ENCODE data around the gene PRKCZ.

The PRKCZ gene

DNA sequence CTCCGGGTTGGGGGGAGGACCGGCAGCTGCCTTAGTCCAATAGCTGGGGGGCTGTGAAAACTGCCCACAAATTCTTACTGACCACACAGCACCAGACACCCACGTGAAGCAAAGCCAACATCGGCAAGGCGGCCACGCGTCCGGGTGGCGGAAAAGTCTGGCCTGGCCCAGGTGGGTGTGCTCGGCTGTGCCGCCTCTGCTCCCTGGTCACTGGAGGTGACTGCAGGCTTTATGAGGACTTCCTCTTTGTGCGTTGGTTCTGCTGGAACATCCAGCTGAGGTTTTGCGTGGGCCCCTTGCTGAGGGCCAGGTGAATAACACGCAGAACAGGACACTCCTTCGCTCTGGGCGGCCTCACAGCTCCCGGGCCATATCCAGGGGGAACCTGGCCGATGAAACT lies 108.9 kb downstream of the PRKCZ start:
- no peak for DNase-seq (ENCODE audit: low read depth)

DNA sequence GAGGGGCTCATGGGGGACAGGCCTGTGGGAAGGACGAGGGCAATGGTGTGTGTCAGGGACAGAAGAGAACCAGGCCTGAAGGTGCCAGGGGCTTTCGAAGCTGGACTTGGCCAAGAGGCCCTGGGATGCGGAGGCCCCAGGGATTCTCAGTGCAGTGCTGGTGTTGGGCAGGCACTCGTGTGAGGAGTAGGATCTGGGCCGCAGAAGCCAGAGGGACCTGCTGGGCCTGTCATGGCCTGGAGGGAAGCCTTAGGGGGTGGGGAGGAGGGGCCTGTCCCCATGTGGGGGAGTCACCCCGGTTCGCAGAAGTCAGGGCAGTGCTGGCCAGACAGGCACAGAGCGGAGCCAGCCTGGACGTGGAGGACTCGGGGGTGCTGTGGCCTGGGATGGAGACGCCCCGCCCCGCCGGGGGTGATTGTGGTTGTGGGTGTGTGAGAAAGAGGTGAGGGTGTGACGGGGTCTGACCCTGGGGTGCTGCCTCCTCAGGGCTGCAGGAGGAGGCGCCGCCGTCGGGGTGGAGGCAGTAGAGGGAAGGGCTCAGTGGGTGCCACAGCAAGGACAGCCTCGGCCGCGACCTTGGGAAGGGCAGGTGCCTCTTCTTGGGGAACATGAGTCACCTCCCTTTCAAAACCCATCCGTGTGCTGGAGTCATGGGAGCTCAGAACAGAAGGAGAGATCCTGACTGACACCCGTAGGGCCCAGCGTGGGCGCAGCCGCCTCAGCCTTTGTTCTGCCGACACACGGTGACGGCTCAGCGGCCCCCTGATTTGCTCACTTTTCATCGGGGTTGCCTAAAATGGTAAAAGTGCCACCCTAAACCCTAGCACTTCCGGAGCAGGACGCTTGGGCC lies 110.5 kb downstream of the PRKCZ start:
- no peak for DNase-seq (ENCODE audit: low read depth)

DNA sequence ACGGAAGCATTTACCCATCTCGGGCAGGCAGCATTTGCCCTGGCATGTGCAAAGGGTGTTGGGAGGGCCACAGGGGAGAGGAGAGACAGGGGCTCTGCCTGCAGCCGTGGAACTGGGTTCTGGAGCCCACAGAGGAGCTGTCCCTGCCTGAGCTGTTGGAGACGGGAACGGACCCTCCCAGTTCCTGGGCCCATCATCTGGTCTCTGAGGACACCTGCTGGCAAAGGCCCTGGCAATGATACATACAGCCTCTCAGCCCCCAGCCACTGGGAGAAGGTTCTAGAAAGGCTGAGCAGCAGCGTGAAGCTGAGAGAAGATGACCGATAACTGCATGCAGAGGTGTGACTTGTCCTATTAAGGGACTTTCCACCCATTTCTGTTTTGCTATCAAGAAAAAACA lies 113.0 kb downstream of the PRKCZ start:
- no peak for DNase-seq (ENCODE audit: low read depth)

- no peak for DNase-seq (ENCODE audit: low read depth)
Measured at GRCh38 chr1:2165646-2166045, 115.4 kb downstream of the PRKCZ start.

DNA sequence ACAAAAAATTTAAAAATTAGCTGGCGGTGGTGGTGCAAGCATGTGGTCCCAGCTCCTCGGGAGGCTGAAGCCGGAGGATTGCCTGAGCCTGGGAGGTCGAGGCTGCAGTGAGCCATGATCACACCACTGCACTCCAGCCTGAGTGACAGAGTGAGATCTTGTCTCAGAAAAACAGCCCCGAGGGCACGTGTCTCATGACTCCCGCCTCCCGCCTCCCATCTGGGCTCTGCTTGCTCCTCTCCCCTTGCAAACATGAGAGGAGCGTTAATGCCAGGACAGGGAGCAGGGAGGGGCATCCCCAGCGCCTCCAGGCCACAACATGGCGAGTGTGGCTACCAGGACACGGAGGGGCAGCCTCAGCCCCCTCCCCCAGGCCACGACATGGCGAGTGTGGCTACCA lies 116.0 kb downstream of the PRKCZ start:
- DNase-seq (ENCODE audit: low read depth), result no peak

DNA sequence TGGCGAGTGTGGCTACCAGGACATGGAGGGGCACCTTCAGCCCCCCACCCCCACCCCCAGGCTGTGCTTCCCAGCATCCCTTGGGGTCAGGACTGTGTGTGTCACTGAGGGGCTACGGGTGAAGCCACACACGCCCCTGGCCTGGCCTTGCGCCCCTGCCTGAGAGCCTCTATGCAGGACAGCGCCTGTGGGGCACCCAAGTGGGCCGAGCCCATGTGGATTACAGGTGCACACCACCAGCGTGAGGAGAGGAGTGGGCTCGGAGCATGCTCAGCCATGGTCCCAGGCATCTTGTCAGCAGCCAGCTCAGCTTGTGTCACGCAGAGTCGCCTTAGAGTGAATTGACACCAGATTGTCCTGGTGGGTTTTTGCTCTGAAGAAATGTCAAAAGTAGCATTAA lies 116.5 kb downstream of the PRKCZ start:
- DNase-seq (ENCODE audit: low read depth), result no peak

- no peak for DNase-seq (ENCODE audit: low read depth)
Measured at GRCh38 chr1:2168090-2168489, 117.9 kb downstream of the PRKCZ start.

DNA sequence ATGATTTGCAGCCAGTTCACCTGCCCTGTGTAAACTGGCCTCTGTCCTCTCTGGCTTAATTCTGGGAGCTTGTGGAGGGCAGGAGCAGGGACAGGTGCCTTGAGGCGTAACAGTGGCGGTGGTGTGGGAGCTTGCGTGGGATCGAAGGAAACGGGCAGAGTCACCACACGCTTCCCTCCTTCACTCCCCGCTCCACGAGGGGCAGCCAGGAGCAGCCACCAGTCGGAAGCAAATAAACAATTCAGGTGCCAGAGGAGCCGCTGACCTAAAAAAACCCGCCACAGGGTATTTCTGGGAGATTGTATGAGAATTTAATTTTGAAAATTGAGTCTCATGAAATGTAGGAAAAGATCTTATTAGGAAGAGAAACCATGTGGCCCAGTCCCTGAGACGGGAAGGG lies 118.3 kb downstream of the PRKCZ start:
- no peak for DNase-seq (ENCODE audit: low read depth)

DNA sequence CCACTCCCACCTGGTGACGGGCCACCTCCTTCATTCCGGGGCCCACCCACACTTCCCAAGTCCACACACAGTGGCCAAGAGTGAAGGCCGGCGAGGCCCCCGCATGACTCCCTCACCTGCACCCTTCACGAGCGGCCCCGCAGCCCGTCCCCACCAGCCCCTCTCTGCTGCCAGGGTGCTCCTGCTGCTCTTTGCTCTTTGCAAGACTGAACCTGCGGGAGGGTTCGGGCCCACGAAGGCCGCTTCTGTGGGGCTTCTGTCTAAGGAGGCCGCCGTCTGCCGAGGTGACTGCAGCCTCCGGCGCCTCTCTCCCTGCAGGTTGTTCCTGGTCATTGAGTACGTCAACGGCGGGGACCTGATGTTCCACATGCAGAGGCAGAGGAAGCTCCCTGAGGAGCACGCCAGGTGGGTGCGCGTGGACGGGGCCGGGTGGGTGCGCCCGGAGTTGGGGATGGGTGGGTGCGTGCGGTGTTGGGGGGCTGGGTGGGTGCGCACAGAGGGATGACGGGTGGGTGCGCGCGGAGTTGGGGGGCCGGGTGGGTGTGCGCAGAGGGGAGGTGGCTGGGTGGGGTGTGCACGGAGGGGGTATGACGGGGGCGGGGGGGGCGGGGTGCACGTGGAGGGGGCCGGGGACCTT lies 119.1 kb downstream of the PRKCZ start:
- DNase-seq (ENCODE audit: low read depth), result no peak

DNA sequence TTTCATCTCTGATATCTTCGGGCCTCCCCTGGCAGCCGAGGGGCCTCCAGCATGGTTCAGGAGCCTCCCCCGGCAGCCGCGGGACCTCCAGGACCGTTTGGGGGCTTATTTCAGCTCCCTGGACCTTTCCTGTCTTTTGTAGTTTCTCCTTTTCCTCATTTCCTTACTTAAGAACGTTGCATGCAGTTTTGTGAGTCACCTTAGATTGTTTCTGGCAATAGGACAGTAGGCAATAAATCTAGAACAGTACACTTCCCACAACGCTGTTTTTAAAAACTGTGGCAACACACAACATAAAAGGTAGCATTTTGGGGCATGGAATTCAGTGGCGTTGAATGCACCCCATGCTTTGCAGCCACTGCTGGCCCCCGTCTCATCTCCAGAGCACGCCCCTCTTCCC lies 120.0 kb downstream of the PRKCZ start:
- DNase-seq (ENCODE audit: low read depth), result no peak

DNA sequence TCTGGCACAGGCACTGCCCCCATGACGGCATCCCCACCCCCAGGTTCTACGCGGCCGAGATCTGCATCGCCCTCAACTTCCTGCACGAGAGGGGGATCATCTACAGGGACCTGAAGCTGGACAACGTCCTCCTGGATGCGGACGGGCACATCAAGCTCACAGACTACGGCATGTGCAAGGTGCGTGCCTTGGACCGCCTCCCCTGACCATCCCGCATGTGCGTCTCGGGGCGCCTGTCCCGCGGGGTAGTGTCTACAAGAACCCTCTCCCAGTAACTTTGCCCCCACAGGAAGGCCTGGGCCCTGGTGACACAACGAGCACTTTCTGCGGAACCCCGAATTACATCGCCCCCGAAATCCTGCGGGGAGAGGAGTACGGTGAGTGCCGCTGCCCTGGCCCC lies 121.8 kb downstream of the PRKCZ start:
- DNase-seq (ENCODE audit: low read depth), result no peak

GRCh38 chr1:2172551-2173146 lies 122.4 kb downstream of the PRKCZ start:
- no peak for DNase-seq (ENCODE audit: low read depth)

DNA sequence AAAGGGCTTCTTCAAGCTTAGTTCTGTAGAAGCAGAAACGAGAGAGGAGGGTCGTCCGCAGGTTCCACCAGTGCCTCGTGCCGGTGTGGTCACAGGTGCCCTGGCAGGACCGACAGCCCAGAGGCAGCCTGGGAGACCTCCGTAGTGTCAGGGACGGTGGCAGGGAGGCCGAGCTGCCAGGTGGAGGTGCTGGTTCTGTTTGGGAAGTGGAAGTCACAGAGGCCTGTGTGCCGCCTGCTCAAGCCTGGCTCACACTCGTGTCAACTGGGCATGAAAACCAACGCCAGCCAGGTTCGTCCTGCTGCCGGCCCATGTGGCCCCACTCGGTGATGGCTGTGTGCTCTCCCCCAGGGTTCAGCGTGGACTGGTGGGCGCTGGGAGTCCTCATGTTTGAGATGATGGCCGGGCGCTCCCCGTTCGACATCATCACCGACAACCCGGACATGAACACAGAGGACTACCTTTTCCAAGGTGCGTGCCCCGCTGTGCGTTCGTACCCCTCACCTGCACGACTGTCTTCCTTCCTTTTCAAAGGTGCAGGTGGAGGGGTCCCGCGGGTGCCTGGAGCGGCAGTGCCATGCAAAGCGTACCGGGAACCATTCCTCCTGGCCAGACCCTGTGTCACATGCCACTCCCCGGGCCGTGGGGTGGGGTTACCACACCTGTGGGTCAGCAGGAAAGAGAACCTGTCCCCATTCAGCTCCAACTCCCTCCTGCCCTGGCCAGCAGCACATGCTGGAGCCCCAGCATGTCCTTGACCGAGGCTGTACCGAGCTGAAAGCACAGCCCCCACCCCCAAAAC lies 123.5 kb downstream of the PRKCZ start:
- no peak for DNase-seq (ENCODE audit: low read depth)

DNA sequence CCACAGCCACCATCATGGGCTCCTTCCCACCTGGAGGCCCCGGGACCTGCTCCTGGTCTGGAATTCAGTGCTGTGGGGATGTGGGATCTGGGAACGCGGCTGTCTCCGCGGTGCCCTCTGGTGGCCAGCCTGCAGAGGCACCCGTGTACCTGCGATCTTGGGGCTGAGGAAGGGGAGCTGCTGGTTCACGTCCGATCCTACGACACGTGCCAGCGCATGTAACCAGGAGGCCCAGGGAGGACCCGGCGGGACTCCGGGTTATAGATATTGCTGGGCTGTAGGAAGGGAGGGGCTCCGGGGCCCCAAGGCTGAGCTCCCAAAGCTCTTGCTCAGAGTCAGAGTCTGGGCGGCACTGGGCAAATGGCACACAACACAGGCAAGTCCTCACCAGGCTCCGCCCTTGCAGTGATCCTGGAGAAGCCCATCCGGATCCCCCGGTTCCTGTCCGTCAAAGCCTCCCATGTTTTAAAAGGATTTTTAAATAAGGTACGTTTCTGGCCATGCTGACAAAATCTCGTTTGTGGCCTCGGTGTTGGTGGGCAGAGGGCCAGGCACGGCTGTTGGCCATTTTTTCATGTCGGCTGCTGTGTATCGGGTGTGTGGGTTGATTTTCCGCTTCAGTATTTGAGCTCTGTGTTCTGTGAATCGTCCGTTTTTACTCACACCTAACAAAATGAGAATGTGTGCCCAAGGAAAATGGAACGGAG lies 124.3 kb downstream of the PRKCZ start:
- no peak for DNase-seq (ENCODE audit: low read depth)

DNA sequence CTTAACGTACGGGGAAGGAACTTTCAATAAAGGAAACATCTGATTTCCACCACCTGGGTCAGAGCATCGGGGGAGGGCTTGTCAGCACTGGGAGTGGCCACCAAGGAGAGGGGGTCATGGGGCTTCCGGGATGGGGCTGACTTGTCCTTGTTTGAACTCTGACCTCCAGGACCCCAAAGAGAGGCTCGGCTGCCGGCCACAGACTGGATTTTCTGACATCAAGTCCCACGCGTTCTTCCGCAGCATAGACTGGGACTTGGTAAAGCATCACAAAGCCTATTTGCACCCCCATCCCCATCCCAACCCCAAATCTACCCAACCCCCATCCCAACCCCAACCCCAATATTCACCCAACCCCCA lies 124.8 kb downstream of the PRKCZ start:
- no peak for DNase-seq (ENCODE audit: low read depth)

GRCh38 chr1:2175681-2176454 lies 125.7 kb downstream of the PRKCZ start:
- DNase-seq (ENCODE audit: low read depth), result no peak

DNA sequence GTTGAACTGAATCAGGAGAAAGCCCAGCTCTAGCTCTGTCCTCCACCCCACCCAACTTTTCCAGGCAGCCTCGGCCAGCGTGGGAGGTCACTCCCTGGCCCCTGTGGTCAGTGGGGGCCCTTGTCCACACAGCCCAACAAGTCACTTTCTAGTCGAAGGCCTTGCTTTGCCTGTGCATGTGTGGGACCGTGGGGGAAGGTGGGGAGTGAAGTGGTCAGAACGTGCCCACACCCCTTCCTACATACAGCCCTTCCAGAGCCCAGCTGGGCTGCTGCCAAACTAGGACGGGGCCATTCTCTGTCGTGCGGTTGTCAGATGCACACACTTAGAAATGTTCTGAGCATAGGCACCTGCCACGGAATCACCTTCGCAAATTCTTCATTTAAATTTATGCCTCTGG lies 126.4 kb downstream of the PRKCZ start:
- DNase-seq (ENCODE audit: low read depth), result no peak

DNA sequence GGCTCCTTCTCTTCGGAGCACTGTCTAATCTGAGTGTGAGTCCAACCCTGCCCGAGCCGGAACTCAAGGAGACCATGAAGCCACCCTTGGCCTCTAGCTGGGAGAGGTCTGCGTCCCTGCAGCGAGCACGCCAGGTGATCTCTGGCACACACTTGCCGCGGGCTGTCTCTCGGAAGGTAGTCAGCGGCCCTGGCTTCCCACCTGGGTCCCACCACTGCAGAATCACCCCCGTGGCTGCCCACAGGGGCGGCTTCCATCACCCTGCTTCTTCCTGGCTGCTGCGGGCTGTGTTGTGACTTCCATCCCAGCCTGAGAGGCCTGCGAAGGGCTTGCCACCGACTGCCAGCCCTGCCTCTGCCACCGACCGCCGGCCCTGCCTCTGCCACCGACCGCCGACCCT lies 127.3 kb downstream of the PRKCZ start:
- DNase-seq (ENCODE audit: low read depth), result no peak

DNA sequence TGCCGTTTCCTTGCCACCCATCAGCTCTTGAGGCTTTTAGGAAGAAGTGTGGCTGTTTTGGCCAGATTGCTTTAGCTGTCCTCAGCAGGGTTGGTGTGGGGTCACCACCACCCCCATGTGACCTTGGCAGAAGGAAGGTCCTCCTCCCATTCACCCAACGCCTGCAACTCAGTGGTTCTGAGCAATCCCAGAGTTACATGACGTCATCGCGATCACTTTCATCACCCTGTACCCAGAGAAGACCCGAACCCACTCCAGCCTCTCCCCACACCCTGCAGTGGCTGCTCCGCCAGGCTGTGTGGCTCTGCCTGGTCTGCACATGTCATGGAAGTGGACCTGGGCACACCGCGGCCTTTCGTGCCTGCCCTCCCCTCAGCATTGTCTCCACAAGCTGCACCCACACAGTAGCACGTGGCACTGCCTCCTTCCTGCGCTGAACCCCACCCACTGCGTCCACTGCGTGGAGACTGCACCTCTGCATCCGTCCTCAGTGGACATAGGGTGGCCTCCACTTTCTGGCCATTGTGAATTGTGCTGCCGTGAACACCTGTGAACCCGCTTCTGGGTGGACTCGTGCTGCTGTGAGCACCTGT lies 127.8 kb downstream of the PRKCZ start:
- DNase-seq (ENCODE audit: low read depth), result no peak

- no peak for DNase-seq (ENCODE audit: low read depth)
Measured at GRCh38 chr1:2178875-2179274, 128.7 kb downstream of the PRKCZ start.
